GM18907 (cell line): ENCODE measurements around the gene WNT9B.

Experiments
- ATAC-seq: cut with Tn5 transposase; IDR thresholded peaks from one replicate; pipeline ENCODE4 v1.9.1; 2021; ENCODE audit warnings: mild to moderate bottlenecking, moderate library complexity; ENCODE audit not compliant: unreplicated experiment

The WNT9B gene

GRCh38 chr17:46853896-46854444 lies 2.6 kb downstream of the WNT9B start:
- ATAC-seq = no peak

GRCh38 chr17:46854515-46854914 lies 3.1 kb downstream of the WNT9B start:
- no peak for ATAC-seq

- ATAC-seq = no peak
Observed at GRCh38 chr17:46854948-46855347, 3.6 kb downstream of the WNT9B start.

DNA sequence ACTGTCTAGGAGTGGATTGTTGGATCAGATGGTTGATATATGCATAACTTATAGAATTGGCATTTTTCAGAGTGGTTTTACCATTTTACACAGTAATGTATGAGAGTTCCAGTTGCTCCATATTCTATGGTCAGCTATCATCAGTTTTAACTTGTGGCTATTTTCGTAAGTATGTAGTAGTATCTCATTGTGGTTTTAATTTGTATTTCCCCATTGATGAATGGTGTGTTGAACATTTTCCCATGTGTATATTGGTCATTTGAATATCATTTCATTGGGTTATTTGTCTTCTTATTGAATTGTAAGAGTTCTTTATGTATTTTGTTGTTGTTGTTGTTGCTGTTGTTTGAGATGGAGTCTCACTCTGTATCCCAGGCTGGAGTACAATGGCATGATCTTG lies 6.2 kb downstream of the WNT9B start:
- ATAC-seq = no peak

- no peak for ATAC-seq
Observed at GRCh38 chr17:46859996-46860395, 8.6 kb downstream of the WNT9B start.

GRCh38 chr17:46862949-46863348 lies 11.6 kb downstream of the WNT9B start:
- ATAC-seq = no peak

DNA sequence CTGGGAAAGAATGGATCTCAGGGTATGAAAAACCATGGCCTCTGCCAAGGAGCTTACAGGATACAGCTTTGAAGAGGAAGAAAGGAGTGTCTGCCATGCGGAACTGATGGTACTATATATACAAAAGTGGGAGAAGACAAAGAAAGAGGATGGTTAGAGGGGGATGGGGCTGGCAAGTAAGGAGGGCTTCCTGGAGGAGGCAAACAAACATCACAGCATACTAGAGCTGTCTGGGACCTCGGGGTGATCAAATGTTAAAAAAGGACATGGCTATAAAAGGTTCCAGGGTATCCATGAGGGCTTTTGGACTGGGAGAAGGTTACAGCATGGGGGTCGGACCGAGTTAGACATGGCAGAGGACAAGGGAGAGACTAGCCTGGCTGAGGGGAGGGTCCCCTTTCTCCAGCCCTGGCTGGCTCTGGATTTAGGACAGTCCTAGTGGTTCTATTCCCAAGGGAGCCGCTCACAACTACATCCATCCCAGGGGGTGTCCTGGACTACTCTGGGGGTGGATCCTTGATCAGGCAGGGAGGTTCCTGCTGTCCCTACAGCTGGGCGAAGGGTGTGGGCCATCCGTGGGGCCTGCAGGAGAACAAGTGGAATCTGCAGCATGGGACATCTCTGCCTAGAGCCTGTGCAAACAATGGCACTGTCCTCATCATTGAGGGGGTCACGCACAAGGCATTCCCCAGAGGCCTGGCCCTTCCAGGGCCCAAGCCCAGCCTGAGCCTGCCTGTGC lies 12.2 kb downstream of the WNT9B start:
- no peak for ATAC-seq

GRCh38 chr17:46865100-46865499 lies 13.7 kb downstream of the WNT9B start:
- ATAC-seq = no peak

DNA sequence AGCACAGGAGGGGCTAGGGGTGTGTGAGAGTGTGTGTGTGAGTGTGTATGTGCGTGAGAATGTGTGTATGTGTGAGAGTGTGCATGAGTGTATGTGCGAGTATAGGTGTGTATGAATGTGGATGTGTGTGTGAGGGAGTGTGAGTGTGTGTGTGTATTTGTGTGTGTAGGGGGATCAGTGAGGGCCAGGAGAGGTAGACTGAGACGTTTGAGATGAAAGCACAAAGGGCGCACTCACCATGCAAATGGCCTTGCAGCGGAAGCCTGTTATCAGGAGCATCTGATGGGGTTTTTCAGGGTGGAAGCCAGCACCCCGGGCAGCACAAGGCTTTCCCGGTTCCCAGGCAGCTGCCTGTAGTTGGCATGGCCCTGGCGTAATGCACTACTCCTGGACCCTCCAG lies 14.9 kb downstream of the WNT9B start:
- no peak for ATAC-seq

GRCh38 chr17:46866747-46867146 lies 15.4 kb downstream of the WNT9B start:
- ATAC-seq = no peak

DNA sequence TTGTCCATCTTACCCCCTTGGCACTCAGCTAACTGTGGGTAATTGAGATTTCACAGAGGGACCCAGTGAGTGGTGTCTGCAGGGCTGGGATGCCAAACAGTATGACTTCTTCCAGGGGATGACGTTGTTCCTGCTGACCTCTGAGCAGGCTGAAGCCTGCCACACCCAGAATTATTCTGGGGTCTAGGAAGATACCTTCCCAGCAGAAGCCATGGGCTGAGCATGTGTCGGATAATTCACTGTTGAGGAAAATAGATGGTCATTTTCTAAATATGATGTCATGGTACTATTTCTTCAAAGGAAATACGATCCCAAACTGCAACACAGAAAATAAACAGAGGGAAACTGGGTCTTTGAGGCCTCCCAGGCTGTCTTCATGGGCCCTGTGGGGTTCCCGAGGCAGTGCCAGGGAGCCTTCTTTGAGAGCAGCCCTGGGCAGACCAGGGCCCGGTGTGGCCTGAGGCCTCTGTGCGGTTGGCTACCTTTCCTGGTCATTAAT lies 17.4 kb downstream of the WNT9B start:
- no peak for ATAC-seq

DNA sequence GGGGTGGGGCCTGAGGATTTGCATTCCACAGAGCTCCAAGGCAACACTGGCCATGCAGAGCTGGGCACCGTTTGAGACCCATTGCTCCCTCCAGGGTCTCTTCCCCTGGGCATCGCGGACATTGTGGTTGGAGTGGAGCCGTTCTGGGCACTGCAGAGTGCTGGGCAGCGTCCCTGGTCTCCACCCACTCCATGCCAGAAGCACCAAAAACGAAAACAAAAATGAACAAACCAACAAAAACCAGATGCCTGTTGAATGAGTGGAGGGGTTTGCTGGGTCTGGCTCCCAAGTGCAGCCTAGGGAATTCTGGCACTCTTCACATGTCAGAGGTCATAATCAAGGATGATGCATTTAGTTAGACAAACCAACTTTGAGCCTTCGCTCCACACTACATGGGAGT lies 17.9 kb downstream of the WNT9B start:
- no peak for ATAC-seq

GRCh38 chr17:46869975-46870803 lies 18.8 kb downstream of the WNT9B start:
- ATAC-seq = no peak

GRCh38 chr17:46872421-46872820 lies 21.0 kb downstream of the WNT9B start:
- no peak for ATAC-seq

- ATAC-seq = no peak
Observed at GRCh38 chr17:46873941-46874645, 22.7 kb downstream of the WNT9B start.

DNA sequence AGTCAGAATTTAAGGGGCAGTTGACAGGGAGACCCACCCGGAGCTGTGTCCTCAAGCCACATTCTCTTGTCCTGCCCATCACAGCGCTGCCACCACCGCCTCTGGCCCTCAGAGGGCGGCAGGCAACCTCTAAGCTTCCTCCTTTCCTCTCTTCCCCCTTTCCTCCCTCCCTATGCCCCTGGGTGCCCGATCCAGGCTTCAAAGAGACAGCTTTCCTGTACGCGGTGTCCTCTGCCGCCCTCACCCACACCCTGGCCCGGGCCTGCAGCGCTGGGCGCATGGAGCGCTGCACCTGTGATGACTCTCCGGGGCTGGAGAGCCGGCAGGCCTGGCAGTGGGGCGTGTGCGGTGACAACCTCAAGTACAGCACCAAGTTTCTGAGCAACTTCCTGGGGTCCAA lies 23.5 kb downstream of the WNT9B start:
- no peak for ATAC-seq

GRCh38 chr17:46875849-46876352 lies 24.5 kb downstream of the WNT9B start:
- ATAC-seq = no peak

- ATAC-seq = no peak
Observed at GRCh38 chr17:46876353-46876887, 25.0 kb downstream of the WNT9B start.

DNA sequence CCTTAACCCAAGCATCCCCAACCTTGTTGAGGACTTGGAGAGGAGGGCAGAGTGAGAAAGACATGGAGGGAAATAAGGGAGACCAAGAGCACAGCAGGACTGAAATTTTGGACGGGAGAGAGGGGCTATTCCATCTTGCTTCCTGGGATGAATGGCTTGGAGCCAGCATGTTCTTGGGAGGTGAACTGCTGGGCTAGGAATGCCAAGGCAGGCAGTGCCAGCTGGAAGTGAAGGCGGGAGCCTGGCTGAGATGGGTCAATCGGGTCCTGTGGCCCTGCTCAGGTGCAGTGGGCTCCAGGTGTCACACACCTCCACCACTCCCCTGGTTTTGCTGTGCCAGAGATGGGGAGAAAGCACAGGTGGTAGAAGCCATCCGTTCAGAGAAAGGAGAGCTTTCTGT lies 25.5 kb downstream of the WNT9B start:
- no peak for ATAC-seq

DNA sequence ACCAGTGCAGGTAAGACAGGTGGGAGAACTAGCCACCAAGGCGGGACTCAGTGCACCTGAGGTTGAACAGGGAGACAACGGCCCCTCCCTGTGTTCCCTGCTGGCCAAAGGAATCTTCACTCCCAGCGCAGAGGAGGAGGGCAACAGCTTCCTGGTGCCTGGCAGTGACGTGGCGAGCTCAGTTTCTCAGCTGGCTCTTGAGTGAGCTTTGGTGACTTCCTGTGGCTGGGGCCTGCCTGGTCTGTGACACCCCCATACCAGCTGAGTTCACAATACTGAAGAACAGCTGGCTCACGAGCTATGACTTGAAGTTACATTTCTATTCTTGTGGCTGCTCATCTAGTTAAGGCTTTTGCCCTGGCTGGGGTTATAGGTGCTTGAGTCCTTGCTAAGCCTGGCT lies 26.1 kb downstream of the WNT9B start:
- ATAC-seq = no peak

GRCh38 chr17:46878055-46878454 lies 26.7 kb downstream of the WNT9B start:
- no peak for ATAC-seq
